WERI-Rb-1 (cell line): ENCODE measurements around the gene FBXO33.

Source experiments
- DNase-seq: peaks from one replicate; pipeline ENCODE4 v3.0.0-alpha.2; 2020
- H3K27ac ChIP-seq: fragments of 250-450 bp; sonication (Bioruptor Pico); 2 replicates; pipeline ENCODE4 v1.5.1; 2020; ENCODE audit warnings: mild to moderate bottlenecking, moderate library complexity
- H3K27me3 ChIP-seq: fragments of 250-450 bp; sonication (Bioruptor Pico); 2 replicates; pipeline ENCODE4 v1.5.1; 2021; ENCODE audit warnings: mild to moderate bottlenecking, low read depth, moderate library complexity; ENCODE audit not compliant: insufficient read depth, severe bottlenecking
- H3K36me3 ChIP-seq: fragments of 250-450 bp; sonication (Bioruptor Pico); 2 replicates; pipeline ENCODE4 v1.5.1; 2020; ENCODE audit warnings: mild to moderate bottlenecking, moderate library complexity
- H3K4me3 ChIP-seq: 2 replicates; pipeline ENCODE4 v1.5.1; 2011; ENCODE audit warnings: low read depth, mild to moderate bottlenecking, control low read depth, low read length
- H3K9me3 ChIP-seq: fragments of 250-450 bp; sonication (Bioruptor Pico); 2 replicates; pipeline ENCODE4 v1.5.1; 2021; ENCODE audit warnings: mild to moderate bottlenecking, moderate library complexity; ENCODE audit not compliant: severe bottlenecking
- CTCF ChIP-seq: IDR thresholded peaks from 2 replicates; pipeline ENCODE4 v1.5.1; 2011; ENCODE audit warnings: low read depth, mild to moderate bottlenecking, control low read depth, inconsistent platforms, low read length

Gene FBXO33

DNA sequence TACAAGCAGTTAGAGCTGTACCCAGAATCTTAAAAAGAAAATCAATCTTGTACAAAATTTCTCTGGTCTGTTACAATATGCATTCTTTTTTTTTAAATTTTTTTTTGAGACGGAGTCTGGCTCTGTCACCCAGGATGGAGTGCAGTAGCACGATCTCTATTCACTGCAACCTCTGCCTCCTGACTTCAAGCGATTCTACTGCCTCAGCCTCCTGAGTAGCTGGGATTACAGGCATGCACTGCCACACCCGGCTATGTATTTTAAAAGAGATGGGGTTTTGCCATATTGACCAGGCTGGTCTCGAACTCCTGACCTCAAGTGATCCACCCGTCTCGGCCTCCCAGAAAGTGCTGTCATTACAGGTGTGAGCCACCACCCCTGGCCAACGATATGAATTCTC is 4.1 kb downstream of the FBXO33 start:
- no peak for TF ChIP-seq CTCF
- Histone ChIP-seq H3K4me3 (no peak overlapping the region), H3K36me3 (no peaks in the 10 kb centered on the region; the same call in 1 of the 2 replicates)

DNA sequence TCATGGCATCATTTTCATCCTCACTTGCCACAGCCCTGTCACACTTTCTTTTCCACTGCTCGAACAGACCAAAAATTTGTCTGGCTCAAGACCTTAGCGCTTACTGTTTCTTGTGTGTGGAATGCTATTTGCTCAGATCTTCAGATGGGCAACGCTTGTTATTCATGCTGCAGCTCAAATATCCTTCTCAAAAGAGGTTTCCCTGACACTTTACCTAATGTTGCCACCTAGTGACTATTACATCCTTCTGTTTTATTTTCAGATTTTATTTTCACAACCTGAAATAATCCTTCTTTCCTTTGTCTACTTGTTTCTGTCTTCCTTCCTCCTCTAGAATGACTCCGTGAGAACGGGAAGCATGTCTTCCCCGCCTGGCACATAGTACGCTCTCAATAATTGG is 5.6 kb downstream of the FBXO33 start:
- TF ChIP-seq CTCF, result no peak

More for the DNA sequence above, 4.1 kb downstream of the FBXO33 start:
- Histone ChIP-seq H3K27me3 (no peaks in the 10 kb centered on the region), H3K9me3 (no peaks in the 10 kb centered on the region), H3K27ac (no peak overlapping the region)
- DNase-seq, result no peak

DNA sequence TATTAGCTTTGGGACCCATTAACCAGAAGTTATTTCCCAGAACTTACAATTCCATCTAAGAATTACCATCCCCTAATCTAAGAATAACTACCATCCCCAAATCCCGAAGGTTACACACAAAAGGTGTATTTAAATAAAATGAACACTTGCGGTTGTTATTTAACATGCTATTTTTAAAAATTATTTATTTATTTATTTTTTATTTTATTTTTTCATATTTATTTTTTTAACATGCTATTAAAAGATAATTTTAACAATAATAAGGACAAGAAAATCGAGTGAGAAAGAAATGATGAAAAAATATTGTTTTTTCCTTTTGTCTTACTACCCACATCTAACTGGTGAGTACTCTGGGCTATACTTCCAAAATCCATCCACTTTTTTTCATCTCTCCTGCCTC is 6.3 kb downstream of the FBXO33 start:
- Histone ChIP-seq H3K9me3 (no peaks in the 10 kb centered on the region), H3K27ac (no peak overlapping the region), H3K4me3 (no peak overlapping the region), H3K27me3 (no peaks in the 10 kb centered on the region), H3K36me3 (no peaks in the 10 kb centered on the region)
- no peak for DNase-seq
- no peak for TF ChIP-seq CTCF

More for the DNA sequence above, 5.6 kb downstream of the FBXO33 start:
- no peaks in the 10 kb centered on the region for H3K9me3 ChIP-seq
- no peak overlapping the region for H3K4me3 ChIP-seq
- H3K36me3 ChIP-seq, result no peaks in the 10 kb centered on the region
- H3K27me3 ChIP-seq, result no peaks in the 10 kb centered on the region
- H3K27ac ChIP-seq, result no peak overlapping the region
- DNase-seq, result no peak

GRCh38 chr14:39423793-39424192 is 8.4 kb downstream of the FBXO33 start:
- Histone ChIP-seq H3K27me3 (no peaks in the 10 kb centered on the region), H3K4me3 (no peak overlapping the region), H3K9me3 (no peaks in the 10 kb centered on the region), H3K27ac (no peak overlapping the region), H3K36me3 (no peaks in the 10 kb centered on the region)
- no peak for DNase-seq
- no peak for TF ChIP-seq CTCF

DNA sequence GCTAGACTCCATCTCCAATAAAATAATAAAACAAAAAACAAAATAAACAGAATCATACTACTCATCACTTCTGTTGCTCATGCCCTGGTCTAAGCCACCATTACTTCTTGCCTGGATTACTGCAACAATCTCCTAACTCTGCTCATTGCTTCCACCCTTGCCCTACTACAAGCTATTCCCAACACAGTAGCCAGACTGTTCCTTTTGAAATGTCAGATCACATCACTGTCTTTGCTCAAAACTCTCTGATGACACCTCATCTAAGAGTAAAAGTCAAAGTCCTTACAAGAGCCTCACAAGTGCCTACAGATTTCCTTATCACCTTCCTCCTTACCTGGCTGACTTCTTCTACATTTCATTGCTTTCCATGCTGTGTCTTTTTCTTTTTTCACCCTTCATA is 10.0 kb downstream of the FBXO33 start:
- Histone ChIP-seq H3K36me3 (no peaks in the 10 kb centered on the region), H3K9me3 (no peaks in the 10 kb centered on the region), H3K4me3 (no peak overlapping the region), H3K27me3 (no peaks in the 10 kb centered on the region), H3K27ac (no peak overlapping the region)
- TF ChIP-seq CTCF, result no peak
- no peak for DNase-seq

- no peaks in the 10 kb centered on the region for H3K9me3 ChIP-seq
- H3K27ac ChIP-seq, result no peak overlapping the region
- no peaks in the 10 kb centered on the region for H3K36me3 ChIP-seq
- H3K27me3 ChIP-seq, result no peaks in the 10 kb centered on the region
- TF ChIP-seq CTCF, result no peak
- no peak overlapping the region for H3K4me3 ChIP-seq
- no peak for DNase-seq
These were observed 13.0 kb downstream of the FBXO33 start for GRCh38 chr14:39419272-39419671.
